Mammary epithelial cell (primary cell): ENCODE measurements around the gene MACROD1.

ENCODE experiments used
- CTCF ChIP-seq, 2 donors: IDR thresholded peaks in 1 of 2; conservative IDR thresholded peaks in 1 of 2; 2 replicates each; pipeline ENCODE4 v1.5.1; 2011 to 2012; ENCODE audit warnings: inconsistent platforms in 2 of 2, low read length in 2 of 2, mild to moderate bottlenecking in 2 of 2, control low read depth in 1 of 2, low read depth in 1 of 2; ENCODE audit not compliant: insufficient read depth in 1 of 2; ENCODE audit errors: extremely low read depth in 1 of 2
- EZH2 ChIP-seq: IDR thresholded peaks from 2 replicates; pipeline ENCODE4 v1.6.1; 2012; ENCODE audit warnings: low read length, inconsistent platforms, borderline replicate concordance

- TF ChIP-seq CTCF (conservative IDR thresholded peaks at IDR 0.05 in 1 of 2, IDR thresholded peaks at IDR 0.05 in 1 of 2; ENCODE audit: extremely low read depth in 1 of 2, insufficient read depth in 1 of 2, low read depth in 1 of 2, low read length in 2 of 2) (no peak), EZH2 (no peak)
These were observed 66.5 kb downstream of the MACROD1 start for GRCh38 chr11:64099436-64099835.
